ENCODE measurements around the gene STMN3. TPM values are rescaled to one million over a fixed set of nuclear protein-coding genes. Genes with fewer than 3 reads are reported as not detected.

Gene STMN3
- polyA plus RNA-seq: 23.1 TPM
- long read RNA-seq, donor 1, transcript STMN3-201 (5 exons, 2,255 nt): major isoform, 5 of 77 reads
- long read RNA-seq, donor 1, partial matches to known transcripts: 53 of 77 reads
- long read RNA-seq, donor 1, other reads (novel, unspliced or antisense): 19 of 77 reads
- long read RNA-seq, donor 2, transcript STMN3-201 (5 exons, 2,255 nt): major isoform, 9 of 9 reads
- long read RNA-seq, donor 2, partial matches to known transcripts: 0 of 9 reads
- long read RNA-seq, donor 2, other reads (novel, unspliced or antisense): 0 of 9 reads
- long read RNA-seq, donor 3, transcript STMN3-201 (5 exons, 2,255 nt): major isoform, 8 of 233 reads
- long read RNA-seq, donor 3, partial matches to known transcripts: 225 of 233 reads
- long read RNA-seq, donor 3, other reads (novel, unspliced or antisense): 0 of 233 reads
- long read RNA-seq, donor 4, partial matches to known transcripts: 0 of 1 reads
- long read RNA-seq, donor 4, other reads (novel, unspliced or antisense): 0 of 1 reads
- long read RNA-seq, donor 5, transcript STMN3-201 (5 exons, 2,255 nt): major isoform, 5 of 5 reads
- long read RNA-seq, donor 5, partial matches to known transcripts: 0 of 5 reads
- long read RNA-seq, donor 5, other reads (novel, unspliced or antisense): 0 of 5 reads
- long read RNA-seq, donor 6, transcript STMN3-201 (5 exons, 2,255 nt): major isoform, 6 of 97 reads
- long read RNA-seq, donor 6, partial matches to known transcripts: 67 of 97 reads
- long read RNA-seq, donor 6, other reads (novel, unspliced or antisense): 24 of 97 reads
- long read RNA-seq, donor 7, transcript STMN3-201 (5 exons, 2,255 nt): major isoform, 8 of 8 reads
- long read RNA-seq, donor 7, partial matches to known transcripts: 0 of 8 reads
- long read RNA-seq, donor 7, other reads (novel, unspliced or antisense): 0 of 8 reads
- long read RNA-seq, donor 8, transcript STMN3-201 (5 exons, 2,255 nt): major isoform, 9 of 9 reads
- long read RNA-seq, donor 8, partial matches to known transcripts: 0 of 9 reads
- long read RNA-seq, donor 8, other reads (novel, unspliced or antisense): 0 of 9 reads
- long read RNA-seq, donor 9, transcript STMN3-201 (5 exons, 2,255 nt): major isoform, 8 of 8 reads
- long read RNA-seq, donor 9, partial matches to known transcripts: 0 of 8 reads
- long read RNA-seq, donor 9, other reads (novel, unspliced or antisense): 0 of 8 reads
- long read RNA-seq, donor 10, transcript STMN3-201 (5 exons, 2,255 nt): major isoform, 7 of 7 reads
- long read RNA-seq, donor 10, partial matches to known transcripts: 0 of 7 reads
- long read RNA-seq, donor 10, other reads (novel, unspliced or antisense): 0 of 7 reads
- long read RNA-seq, donor 11, transcript STMN3-201 (5 exons, 2,255 nt): major isoform, 8 of 8 reads
- long read RNA-seq, donor 11, partial matches to known transcripts: 0 of 8 reads
- long read RNA-seq, donor 11, other reads (novel, unspliced or antisense): 0 of 8 reads

GRCh38 chr20:63653041-63653973, at the start of gene STMN3:
Gene STMN3 (minus strand): TSS chr20:63653424. CDS start chr20:63653345, 79 bp downstream.
- H3K36me3 ChIP-seq (ENCODE audit: control insufficient read depth, insufficient read depth, low read length): no peaks in the 10 kb centered on the region
- peak within 1 kb of the TSS; percentile 48 for H3K4me3 ChIP-seq (ENCODE audit: low read length)
- no peaks in the 10 kb centered on the region for H3K9me3 ChIP-seq (ENCODE audit: control insufficient read depth, low read depth, low read length)
- peak; percentile 80 to 85 for DNase-seq
- peaks cover 28% of the 10 kb centered on the region for H3K27me3 ChIP-seq (ENCODE audit: control insufficient read depth, insufficient read depth, low read length)
- H3K27ac ChIP-seq (ENCODE audit: low read length): peak within 1 kb of the TSS; percentile 76
- no CpG with 5 or more reads among the region's 73 CpGs for WGBS (ENCODE audit: insufficient coverage, low lambda C conversion rate)
- H3K4me1 ChIP-seq (ENCODE audit: control insufficient read depth, insufficient read depth, low read length): peaks cover 17% of the 10 kb centered on the region

GRCh38 chr20:63702036-63702665, 48.9 kb upstream of the STMN3 start:
- Histone ChIP-seq H3K27ac (ENCODE audit: low read length) (no peak overlapping the region), H3K4me1 (ENCODE audit: control insufficient read depth, insufficient read depth, low read length) (peaks cover 11% of the 10 kb centered on the region), H3K9me3 (ENCODE audit: control insufficient read depth, low read depth, low read length) (no peaks in the 10 kb centered on the region), H3K36me3 (ENCODE audit: control insufficient read depth, insufficient read depth, low read length) (peaks cover 32% of the 10 kb centered on the region), H3K4me3 (ENCODE audit: low read length) (no peak overlapping the region), H3K27me3 (ENCODE audit: control insufficient read depth, insufficient read depth, low read length) (no peaks in the 10 kb centered on the region)
- no CpG with 5 or more reads among the region's 16 CpGs for WGBS (ENCODE audit: insufficient coverage, low lambda C conversion rate)
- DNase-seq: no peak

GRCh38 chr20:63701329-63702035, 48.3 kb upstream of the STMN3 start:
- Histone ChIP-seq H3K4me1 (ENCODE audit: control insufficient read depth, insufficient read depth, low read length) (peaks cover 11% of the 10 kb centered on the region), H3K36me3 (ENCODE audit: control insufficient read depth, insufficient read depth, low read length) (peaks cover 30% of the 10 kb centered on the region), H3K4me3 (ENCODE audit: low read length) (no peak overlapping the region), H3K27me3 (ENCODE audit: control insufficient read depth, insufficient read depth, low read length) (no peaks in the 10 kb centered on the region), H3K27ac (ENCODE audit: low read length) (no peak overlapping the region), H3K9me3 (ENCODE audit: control insufficient read depth, low read depth, low read length) (no peaks in the 10 kb centered on the region)
- no peak for DNase-seq
- no CpG with 5 or more reads among the region's 14 CpGs for WGBS (ENCODE audit: insufficient coverage, low lambda C conversion rate)

- no peak for DNase-seq
- H3K9me3 ChIP-seq (ENCODE audit: control insufficient read depth, low read depth, low read length): no peaks in the 10 kb centered on the region
- H3K27ac ChIP-seq (ENCODE audit: low read length): no peak overlapping the region
- H3K4me3 ChIP-seq (ENCODE audit: low read length): no peak overlapping the region
- no CpG with 5 or more reads among the region's 5 CpGs for whole genome bisulfite sequencing (ENCODE audit: insufficient coverage, low lambda C conversion rate)
- H3K36me3 ChIP-seq (ENCODE audit: control insufficient read depth, insufficient read depth, low read length): peaks cover 26% of the 10 kb centered on the region
- H3K27me3 ChIP-seq (ENCODE audit: control insufficient read depth, insufficient read depth, low read length): no peaks in the 10 kb centered on the region
- peaks cover 9% of the 10 kb centered on the region for H3K4me1 ChIP-seq (ENCODE audit: control insufficient read depth, insufficient read depth, low read length)
Measured at GRCh38 chr20:63701051-63701328, 47.8 kb upstream of the STMN3 start.

GRCh38 chr20:63700199-63701050, 47.2 kb upstream of the STMN3 start:
- no CpG with 5 or more reads among the region's 43 CpGs for WGBS (ENCODE audit: insufficient coverage, low lambda C conversion rate)
- Histone ChIP-seq H3K27me3 (ENCODE audit: control insufficient read depth, insufficient read depth, low read length) (no peaks in the 10 kb centered on the region), H3K4me3 (ENCODE audit: low read length) (no peak overlapping the region), H3K36me3 (ENCODE audit: control insufficient read depth, insufficient read depth, low read length) (peaks cover 23% of the 10 kb centered on the region), H3K9me3 (ENCODE audit: control insufficient read depth, low read depth, low read length) (no peaks in the 10 kb centered on the region), H3K27ac (ENCODE audit: low read length) (no peak overlapping the region), H3K4me1 (ENCODE audit: control insufficient read depth, insufficient read depth, low read length) (peaks cover 11% of the 10 kb centered on the region)
- no peak for DNase-seq

GRCh38 chr20:63699466-63700198, 46.4 kb upstream of the STMN3 start:
- Histone ChIP-seq H3K4me3 (ENCODE audit: low read length) (no peak overlapping the region), H3K36me3 (ENCODE audit: control insufficient read depth, insufficient read depth, low read length) (peaks cover 22% of the 10 kb centered on the region), H3K9me3 (ENCODE audit: control insufficient read depth, low read depth, low read length) (no peaks in the 10 kb centered on the region), H3K4me1 (ENCODE audit: control insufficient read depth, insufficient read depth, low read length) (peaks cover 11% of the 10 kb centered on the region), H3K27ac (ENCODE audit: low read length) (no peak overlapping the region), H3K27me3 (ENCODE audit: control insufficient read depth, insufficient read depth, low read length) (no peaks in the 10 kb centered on the region)
- no peak for DNase-seq
- no CpG with 5 or more reads among the region's 24 CpGs for WGBS (ENCODE audit: insufficient coverage, low lambda C conversion rate)

- DNase-seq: no peak
- Histone ChIP-seq H3K4me3 (ENCODE audit: low read length) (no peak overlapping the region), H3K27ac (ENCODE audit: low read length) (no peak overlapping the region), H3K9me3 (ENCODE audit: control insufficient read depth, low read depth, low read length) (no peaks in the 10 kb centered on the region), H3K27me3 (ENCODE audit: control insufficient read depth, insufficient read depth, low read length) (no peaks in the 10 kb centered on the region), H3K36me3 (ENCODE audit: control insufficient read depth, insufficient read depth, low read length) (peaks cover 24% of the 10 kb centered on the region), H3K4me1 (ENCODE audit: control insufficient read depth, insufficient read depth, low read length) (peaks cover 11% of the 10 kb centered on the region)
- WGBS (ENCODE audit: insufficient coverage, low lambda C conversion rate): no CpG with 5 or more reads among the region's 19 CpGs
Measured at GRCh38 chr20:63698739-63699465, 45.7 kb upstream of the STMN3 start.

Data from large intestine (tissue), 12 donors.